ENCODE data around the gene MFSD11.

DNA sequence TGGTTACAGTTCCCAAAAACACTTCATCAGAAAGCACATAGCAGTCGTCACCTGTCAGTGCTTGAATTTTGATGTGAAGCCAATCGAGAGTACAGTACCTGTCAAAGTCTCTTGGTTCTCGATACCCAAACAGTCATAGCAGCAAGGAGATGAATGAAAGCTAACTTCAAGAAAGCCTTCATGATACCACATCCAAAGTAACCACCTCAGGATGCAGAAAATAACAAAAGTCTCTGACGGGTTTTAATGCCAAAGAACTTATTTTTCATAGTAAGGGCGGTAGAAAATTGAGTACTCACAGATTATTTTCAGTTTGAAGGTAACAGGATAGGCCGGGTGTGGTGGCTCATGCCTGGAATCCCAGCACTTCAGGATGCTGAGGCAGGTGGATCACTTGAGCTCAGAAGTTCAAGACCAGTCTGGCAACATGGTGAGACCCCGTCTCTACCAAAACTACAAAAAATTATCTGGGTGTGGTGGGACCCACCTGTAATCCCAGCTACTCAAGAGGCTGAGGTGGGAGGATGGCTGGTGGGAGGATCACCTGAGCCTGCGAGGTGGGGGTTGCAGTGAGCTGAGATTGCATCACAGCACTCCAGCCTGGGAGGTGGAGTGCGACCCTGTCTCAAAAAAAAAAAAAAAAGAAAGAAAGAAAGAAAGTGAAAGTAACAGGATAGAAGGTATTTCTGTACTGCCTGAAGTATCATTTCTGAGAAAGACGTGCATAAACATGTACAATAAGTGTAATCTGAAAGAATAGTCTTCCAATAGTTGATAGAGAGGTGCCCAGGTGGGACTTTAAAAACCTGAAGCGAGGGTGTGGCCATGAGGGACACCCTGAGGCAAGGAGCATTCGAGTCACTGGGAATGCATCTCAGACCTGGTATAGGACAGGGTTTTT, 15.4 kb downstream of the MFSD11 start:
- TF ChIP-seq, protein P1, sequence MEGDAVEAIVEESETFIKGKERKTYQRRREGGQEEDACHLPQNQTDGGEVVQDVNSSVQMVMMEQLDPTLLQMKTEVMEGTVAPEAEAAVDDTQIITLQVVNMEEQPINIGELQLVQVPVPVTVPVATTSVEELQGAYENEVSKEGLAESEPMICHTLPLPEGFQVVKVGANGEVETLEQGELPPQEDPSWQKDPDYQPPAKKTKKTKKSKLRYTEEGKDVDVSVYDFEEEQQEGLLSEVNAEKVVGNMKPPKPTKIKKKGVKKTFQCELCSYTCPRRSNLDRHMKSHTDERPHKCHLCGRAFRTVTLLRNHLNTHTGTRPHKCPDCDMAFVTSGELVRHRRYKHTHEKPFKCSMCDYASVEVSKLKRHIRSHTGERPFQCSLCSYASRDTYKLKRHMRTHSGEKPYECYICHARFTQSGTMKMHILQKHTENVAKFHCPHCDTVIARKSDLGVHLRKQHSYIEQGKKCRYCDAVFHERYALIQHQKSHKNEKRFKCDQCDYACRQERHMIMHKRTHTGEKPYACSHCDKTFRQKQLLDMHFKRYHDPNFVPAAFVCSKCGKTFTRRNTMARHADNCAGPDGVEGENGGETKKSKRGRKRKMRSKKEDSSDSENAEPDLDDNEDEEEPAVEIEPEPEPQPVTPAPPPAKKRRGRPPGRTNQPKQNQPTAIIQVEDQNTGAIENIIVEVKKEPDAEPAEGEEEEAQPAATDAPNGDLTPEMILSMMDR (IDR thresholded peaks at IDR 0.05) = no peak
- TF ChIP-seq POLR2A (IDR thresholded peaks at IDR 0.05) = no peak

All from heart left ventricle (tissue), 13 donors.